CD4-positive, alpha-beta T cell treated with Interleukin-1 beta for 1 hour (primary cell): Measurements from ENCODE around the gene MLLT3.
"Not testable (repeated sequence)": the region's sequence is repeated elsewhere in the genome, so short reads cannot be mapped to it uniquely, and the experiment has no call there.

Experiments
- DNase-seq, 2 donors: peaks; one replicate each; pipeline ENCODE4 v3.0.0-alpha.2; 2020 to 2022

Gene MLLT3

DNA sequence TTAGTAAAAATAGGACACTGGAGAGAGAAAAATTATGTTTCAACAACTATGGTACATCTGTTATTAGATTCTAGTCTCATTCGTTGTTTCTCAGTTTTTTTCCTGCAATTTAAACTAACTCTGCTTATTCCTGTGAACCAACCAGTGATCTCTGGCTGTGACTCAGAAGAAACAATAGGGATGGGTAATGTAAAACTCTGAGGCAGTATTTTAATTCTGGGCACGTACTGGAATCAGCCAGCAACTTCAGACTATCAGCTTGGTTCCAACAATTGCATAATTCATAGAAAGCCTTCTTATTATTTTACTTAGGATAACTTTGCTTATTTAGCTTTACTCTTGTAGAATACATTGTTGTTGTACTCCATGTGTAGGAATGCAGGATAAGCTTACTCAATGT lies 28.8 kb downstream of the MLLT3 start:
- DNase-seq: no peak

- DNase-seq: no peak
These were observed 29.2 kb downstream of the MLLT3 start for GRCh38 chr9:20593105-20593504.

DNA sequence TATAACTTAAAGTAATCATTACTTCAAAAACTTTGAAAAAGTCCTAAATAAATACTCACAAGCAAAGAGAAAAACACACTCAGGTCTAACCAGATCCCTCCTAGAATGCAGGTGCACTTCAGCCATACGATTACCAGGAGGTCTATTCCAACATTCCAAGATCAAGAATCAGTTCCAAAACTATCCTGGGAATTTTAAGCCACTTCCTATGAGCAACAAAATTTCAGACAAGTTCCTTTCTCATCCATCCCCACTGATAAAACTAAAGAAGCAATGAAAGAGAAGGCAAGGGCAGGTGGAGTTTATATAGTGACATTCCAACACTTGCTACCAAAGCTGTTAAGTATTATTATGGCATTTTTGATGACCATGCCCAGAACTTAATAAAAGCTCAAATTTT lies 29.6 kb downstream of the MLLT3 start:
- no peak for DNase-seq

- no peak for DNase-seq
These were observed 31.1 kb downstream of the MLLT3 start for GRCh38 chr9:20591223-20591622.

DNA sequence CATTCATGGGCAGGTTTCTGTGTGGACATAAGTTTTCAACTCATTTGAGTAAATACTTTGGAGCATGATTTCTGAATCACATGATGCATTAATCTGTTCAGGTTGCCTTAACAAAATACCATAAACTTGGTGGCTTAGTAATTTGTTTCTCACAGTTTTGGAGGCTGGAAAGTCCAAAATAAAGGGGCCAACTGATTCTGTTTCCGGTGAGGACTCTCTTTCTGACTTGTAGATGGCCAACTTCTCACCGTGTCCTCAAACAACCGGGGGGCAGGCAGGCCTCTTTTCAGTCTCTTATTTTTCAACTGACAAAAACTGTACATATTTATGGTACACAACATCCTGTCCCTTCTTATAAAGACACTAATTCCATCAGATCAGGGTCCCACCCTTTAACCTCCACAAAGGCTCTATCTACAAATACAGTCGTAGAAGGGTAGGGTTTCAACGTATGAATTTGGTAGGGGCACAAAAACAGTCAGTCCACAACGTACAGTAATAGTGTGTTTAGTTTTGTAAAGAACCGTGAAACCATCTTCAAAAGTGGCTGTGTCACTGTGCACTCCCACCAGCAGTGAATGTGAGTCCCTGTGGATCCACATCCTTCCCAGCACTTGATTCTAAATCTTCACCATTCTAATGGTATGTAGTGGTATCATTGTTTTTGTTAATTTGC lies 37.2 kb downstream of the MLLT3 start:
- DNase-seq: no peak

GRCh38 chr9:20583088-20583487 lies 39.2 kb downstream of the MLLT3 start:
- DNase-seq: not testable (repeated sequence)

DNA sequence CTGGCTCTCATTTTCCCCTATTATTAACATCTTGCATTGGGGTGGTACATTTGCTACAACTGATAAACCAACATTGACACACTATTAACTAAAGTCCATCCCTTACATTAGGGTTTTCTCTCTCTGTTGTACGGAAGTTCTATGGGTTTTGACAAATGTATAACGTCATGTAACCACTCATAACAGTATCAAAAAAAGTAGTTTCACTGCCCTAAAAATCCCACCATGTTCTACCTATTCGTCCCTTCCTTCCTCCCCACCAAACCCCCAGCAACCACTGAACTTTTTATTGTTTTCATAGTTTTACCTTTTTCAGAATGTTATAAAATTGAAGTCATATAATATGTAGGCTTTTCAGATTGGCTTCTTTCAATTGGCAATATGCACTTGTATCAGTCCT lies 40.1 kb downstream of the MLLT3 start:
- no peak for DNase-seq

DNA sequence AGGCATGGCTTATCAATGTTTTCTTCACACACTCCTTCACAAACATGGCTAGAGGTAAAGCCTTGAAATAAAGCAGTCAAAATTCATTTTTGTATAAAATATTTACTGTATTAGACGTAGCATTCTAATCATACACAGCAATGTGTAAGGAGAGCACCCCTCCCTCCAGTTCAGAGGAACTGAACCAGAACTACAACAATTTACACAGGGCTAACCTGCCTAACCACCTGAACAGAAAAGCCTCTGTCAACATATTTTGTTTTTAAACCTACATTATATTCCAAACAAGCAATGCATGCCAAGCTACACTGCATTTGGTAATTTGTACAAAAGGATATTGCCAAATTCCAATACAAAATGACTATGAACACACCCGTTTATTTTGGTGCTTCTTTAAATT lies 41.6 kb downstream of the MLLT3 start:
- DNase-seq: no peak

- DNase-seq: no peak
These were observed 42.6 kb downstream of the MLLT3 start for GRCh38 chr9:20579524-20580314.

- DNase-seq: no peak
These were observed 49.3 kb downstream of the MLLT3 start for GRCh38 chr9:20573023-20573422.

DNA sequence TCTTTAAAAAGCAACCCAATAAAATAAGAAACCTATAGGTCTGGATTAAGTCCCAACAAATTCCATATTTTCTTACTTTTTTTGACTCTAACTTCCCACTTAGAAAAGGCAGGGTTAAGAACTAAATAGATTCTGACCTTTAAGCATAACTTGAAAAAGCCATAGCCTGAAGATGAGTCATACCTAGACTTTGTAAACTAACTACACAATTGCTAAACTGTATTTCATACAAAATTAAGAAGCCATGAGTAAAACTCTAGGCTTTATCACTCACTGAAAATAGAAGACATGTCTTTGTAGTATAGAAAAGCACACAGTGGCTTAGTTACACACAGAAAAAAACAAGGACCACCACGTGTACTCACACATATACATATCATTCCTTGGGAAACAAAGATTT lies 51.5 kb downstream of the MLLT3 start:
- DNase-seq: no peak

GRCh38 chr9:20570087-20570486 lies 52.2 kb downstream of the MLLT3 start:
- no peak for DNase-seq

- no peak for DNase-seq
These were observed 52.8 kb downstream of the MLLT3 start for GRCh38 chr9:20569525-20569924.

DNA sequence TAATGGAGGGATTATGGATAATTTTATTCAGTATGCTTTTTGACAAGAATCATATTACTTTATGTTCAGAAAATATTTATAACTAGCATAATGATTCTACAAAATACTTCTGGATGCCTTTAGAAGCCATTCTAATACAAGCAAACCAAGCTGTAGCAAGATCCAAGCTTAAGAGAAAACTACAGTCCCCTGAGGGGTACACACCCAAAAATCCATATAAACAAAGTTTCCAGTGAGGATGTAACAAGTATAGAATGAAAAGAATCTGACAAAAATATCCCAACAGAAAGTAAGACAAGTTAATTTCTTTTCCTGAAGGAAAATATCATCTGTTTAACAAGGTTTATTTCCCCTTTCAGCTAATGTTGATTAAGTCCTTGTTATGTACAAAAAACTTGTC lies 53.9 kb downstream of the MLLT3 start:
- no peak for DNase-seq

DNA sequence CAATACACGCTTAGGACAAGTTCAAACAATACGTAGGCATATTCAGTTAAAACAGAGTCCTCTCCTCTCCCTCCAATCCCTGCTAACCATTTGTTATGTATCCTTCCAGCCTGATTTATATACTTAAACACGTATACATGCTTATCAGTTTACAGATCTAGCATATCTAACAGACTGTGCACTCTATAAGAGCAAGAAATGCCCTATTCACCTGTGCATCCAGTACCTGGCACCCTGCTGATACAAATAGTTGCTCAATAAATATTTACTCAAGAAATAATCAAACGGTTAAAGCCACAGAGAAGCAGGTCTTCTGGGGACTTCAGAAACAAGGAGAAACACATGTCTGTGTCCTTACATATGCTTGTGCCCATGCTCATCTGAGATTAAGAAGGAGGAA lies 55.9 kb downstream of the MLLT3 start:
- DNase-seq: no peak

GRCh38 chr9:20564650-20565049 lies 57.6 kb downstream of the MLLT3 start:
- no peak for DNase-seq

- DNase-seq: no peak
These were observed 58.4 kb downstream of the MLLT3 start for GRCh38 chr9:20563917-20564316.

- DNase-seq: no peak
These were observed 60.2 kb downstream of the MLLT3 start for GRCh38 chr9:20562051-20562450.

- DNase-seq: no peak
These were observed 60.8 kb downstream of the MLLT3 start for GRCh38 chr9:20561531-20561930.

- DNase-seq: no peak
These were observed 62.9 kb downstream of the MLLT3 start for GRCh38 chr9:20559231-20559890.

GRCh38 chr9:20558566-20559016 lies 63.7 kb downstream of the MLLT3 start:
- DNase-seq: no peak

GRCh38 chr9:20557890-20558565 lies 64.3 kb downstream of the MLLT3 start:
- no peak for DNase-seq

DNA sequence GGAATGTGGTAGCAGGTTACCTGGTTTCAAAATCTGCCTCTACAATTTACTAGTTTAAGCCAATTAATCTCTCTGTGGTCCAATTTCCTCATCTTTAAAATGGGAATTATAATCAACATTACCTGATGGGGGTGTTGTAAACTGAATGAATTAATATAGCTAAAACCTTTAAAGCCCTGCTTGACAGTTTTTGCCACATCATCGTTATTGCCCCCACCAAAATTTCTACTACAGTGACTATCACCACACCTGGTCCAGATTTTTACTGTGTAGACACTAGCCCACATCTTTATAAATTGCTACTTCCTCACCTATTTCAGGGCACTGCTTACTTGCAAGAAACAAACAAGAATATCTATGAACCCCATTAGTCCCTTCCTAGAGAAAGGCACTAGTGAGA lies 65.0 kb downstream of the MLLT3 start:
- DNase-seq: no peak
